IMR-90 (cell line): ENCODE measurements around the gene MYO5A. TPM values are rescaled to one million over a fixed set of nuclear protein-coding genes. Genes with fewer than 3 reads are reported as not detected.

Source experiments
- ATAC-seq: fragments of 200-7000 bp; cut with Tn5 transposase; 2 replicates; pipeline ENCODE4 v1.9.1; 2020; ENCODE audit warnings: low read depth, mild to moderate bottlenecking, moderate library complexity
- BruUV-seq: library from RNA; stranded (reverse); fragments of 400-500 nt; replicated peaks from 2 replicates; lab custom pipeline; 2021; lab: Mats Ljungman, UMichigan
- CTCF ChIA-PET: fragments of 300-600 bp; formaldehyde crosslinking; extraction: SDS; loops from one replicate; lab custom pipeline; 2021; ENCODE audit warnings: antibody characterized with exemption; lab: Yijun Ruan, JAX
- POLR2A ChIA-PET: fragments of 300-600 bp; sonication (Branson Sonifier 250); formaldehyde crosslinking; loops from one replicate; lab custom pipeline; 2022; ENCODE audit warnings: antibody characterized with exemption; ENCODE audit not compliant: unreplicated experiment; lab: Charles Lee
- DNase-seq: peaks from one replicate; pipeline ENCODE4 v3.0.0; 2013
- H2AFZ ChIP-seq: replicated peaks from 2 replicates; pipeline ENCODE3; 2013; ENCODE audit warnings: low read length, mild to moderate bottlenecking; ENCODE audit not compliant: poor library complexity
- H2AK5ac ChIP-seq: 2 replicates; pipeline ENCODE4 v1.6.1; 2013; ENCODE audit warnings: low read depth, low read length, inconsistent platforms
- H2AK9ac ChIP-seq: replicated peaks from 2 replicates; pipeline ENCODE3; 2013; ENCODE audit warnings: mild to moderate bottlenecking, low read depth, low read length, moderate library complexity; ENCODE audit not compliant: poor library complexity
- H2BK120ac ChIP-seq: 2 replicates; pipeline ENCODE4 v1.6.1; 2013; ENCODE audit warnings: low read depth, low read length, inconsistent platforms
- H2BK15ac ChIP-seq: 3 replicates; pipeline ENCODE4 v1.6.1; 2013; ENCODE audit warnings: low read depth, low read length, inconsistent platforms
- H2BK20ac ChIP-seq: 2 replicates; pipeline ENCODE4 v1.6.1; 2013; ENCODE audit warnings: low read depth, mild to moderate bottlenecking, inconsistent platforms, low read length, moderate library complexity
- H2BK5ac ChIP-seq: 2 replicates; pipeline ENCODE4 v1.6.1; 2013; ENCODE audit warnings: mild to moderate bottlenecking, low read depth, low read length, inconsistent platforms; ENCODE audit not compliant: poor library complexity, severe bottlenecking
- H3K14ac ChIP-seq: replicated peaks from 2 replicates; pipeline ENCODE4 v1.6.1; 2013; ENCODE audit warnings: low read depth, low read length, inconsistent platforms
- H3K18ac ChIP-seq: 2 replicates; pipeline ENCODE4 v1.6.1; 2013; ENCODE audit warnings: low read depth, low read length, control low read depth
- H3K23ac ChIP-seq: 2 replicates; pipeline ENCODE4 v1.6.1; 2013; ENCODE audit warnings: low read depth, low read length, inconsistent platforms
- H3K27ac ChIP-seq: 2 replicates; pipeline ENCODE4 v1.5.1; 2013; ENCODE audit warnings: mild to moderate bottlenecking, control low read depth, low read length; ENCODE audit not compliant: insufficient read depth
- H3K27me3 ChIP-seq: 2 replicates; pipeline ENCODE4 v1.6.1; 2013; ENCODE audit warnings: low read length; ENCODE audit not compliant: control insufficient read depth, insufficient read depth
- H3K36me3 ChIP-seq: 2 replicates; pipeline ENCODE4 v1.6.1; 2013; ENCODE audit warnings: low read length, mixed read lengths; ENCODE audit not compliant: control insufficient read depth, insufficient read depth
- H3K4ac ChIP-seq: 2 replicates; pipeline ENCODE4 v1.6.1; 2013; ENCODE audit warnings: low read depth, low read length, inconsistent platforms
- H3K4me1 ChIP-seq: 2 replicates; pipeline ENCODE4 v1.6.1; 2013; ENCODE audit warnings: low read length, mixed read lengths; ENCODE audit not compliant: control insufficient read depth, insufficient read depth
- H3K4me2 ChIP-seq: 2 replicates; pipeline ENCODE4 v1.6.1; 2013; ENCODE audit warnings: low read depth, mild to moderate bottlenecking, control low read depth, low read length, moderate library complexity
- H3K4me3 ChIP-seq: 2 replicates; pipeline ENCODE4 v1.5.1; 2013; ENCODE audit warnings: low read depth, mild to moderate bottlenecking, control low read depth, low read length, moderate library complexity; ENCODE audit not compliant: insufficient read depth
- H3K56ac ChIP-seq: 2 replicates; pipeline ENCODE4 v1.6.1; 2013; ENCODE audit warnings: low read length, inconsistent platforms; ENCODE audit not compliant: insufficient read depth; ENCODE audit errors: extremely low read depth
- H3K79me1 ChIP-seq, 2 experiments: 2 replicates each; pipeline ENCODE4 v1.6.1; 2013; ENCODE audit warnings: low read length in 2 of 2, inconsistent platforms in 1 of 2, low read depth in 1 of 2
- H3K9ac ChIP-seq: 2 replicates; pipeline ENCODE4 v1.6.1; 2013; ENCODE audit warnings: low read depth, low read length, control low read depth
- H3K9me1 ChIP-seq: 2 replicates; pipeline ENCODE4 v1.6.1; 2013; ENCODE audit warnings: low read length, inconsistent platforms; ENCODE audit not compliant: insufficient read depth
- H3K9me3 ChIP-seq: 2 replicates; pipeline ENCODE4 v1.6.1; 2013; ENCODE audit warnings: low read length; ENCODE audit not compliant: control insufficient read depth, insufficient read depth
- H4K20me1 ChIP-seq: 2 replicates; pipeline ENCODE4 v1.6.1; 2013; ENCODE audit warnings: low read length, inconsistent platforms; ENCODE audit not compliant: insufficient read depth
- H4K5ac ChIP-seq: 2 replicates; pipeline ENCODE4 v1.6.1; 2013; ENCODE audit warnings: mild to moderate bottlenecking, low read depth, low read length, control low read depth
- H4K8ac ChIP-seq, 2 experiments: 2 replicates each; pipeline ENCODE4 v1.6.1; 2013; ENCODE audit warnings: low read depth in 2 of 2, low read length in 2 of 2, control low read depth in 1 of 2, inconsistent platforms in 1 of 2
- H4K91ac ChIP-seq: 2 replicates; pipeline ENCODE4 v1.6.1; 2013; ENCODE audit warnings: low read depth, low read length, inconsistent platforms; ENCODE audit not compliant: insufficient read depth
- BHLHE40 ChIP-seq: fragments of 150-350 bp; IDR thresholded peaks from 2 replicates; pipeline ENCODE4 v1.6.1; 2016; ENCODE audit warnings: mild to moderate bottlenecking, low read depth, low read length
- CEBPB ChIP-seq: IDR thresholded peaks from 2 replicates; pipeline ENCODE4 v1.6.1; 2012; ENCODE audit warnings: low read depth, low read length, improper control_type of control experiment
- CHD1 ChIP-seq: IDR thresholded peaks from 2 replicates; pipeline ENCODE4 v1.6.1; 2012; ENCODE audit warnings: low read depth, low read length, improper control_type of control experiment
- FOS ChIP-seq: fragments of 150-350 bp; IDR thresholded peaks from 2 replicates; pipeline ENCODE4 v1.6.1; 2016; ENCODE audit warnings: low read depth, low read length
- MAFK ChIP-seq: IDR thresholded peaks from 2 replicates; pipeline ENCODE4 v1.6.1; 2012; ENCODE audit warnings: low read depth, low read length, improper control_type of control experiment
- MAZ ChIP-seq: IDR thresholded peaks from 2 replicates; pipeline ENCODE4 v1.6.1; 2012; ENCODE audit warnings: low read depth, mild to moderate bottlenecking, low read length, improper control_type of control experiment, moderate library complexity, borderline replicate concordance
- MXI1 ChIP-seq: IDR thresholded peaks from 2 replicates; pipeline ENCODE4 v1.6.1; 2012; ENCODE audit warnings: low read depth, mild to moderate bottlenecking, low read length, moderate library complexity, borderline replicate concordance
- NFE2L2 ChIP-seq: fragments of 150-350 bp; IDR thresholded peaks from 2 replicates; pipeline ENCODE4 v1.6.1; 2016; ENCODE audit warnings: low read depth, mild to moderate bottlenecking, low read length
- POLR2A ChIP-seq: IDR thresholded peaks from 2 replicates; pipeline ENCODE4 v1.6.1; 2012; ENCODE audit warnings: mild to moderate bottlenecking, low read depth, low read length
- RAD21 ChIP-seq: IDR thresholded peaks from 2 replicates; pipeline ENCODE4 v1.6.1; 2012; ENCODE audit warnings: low read length, improper control_type of control experiment
- RCOR1 ChIP-seq: IDR thresholded peaks from 2 replicates; pipeline ENCODE4 v1.6.1; 2012; ENCODE audit warnings: mild to moderate bottlenecking, low read length, improper control_type of control experiment; ENCODE audit not compliant: insufficient replicate concordance
- RFX5 ChIP-seq: IDR thresholded peaks from 2 replicates; pipeline ENCODE4 v1.8.0; 2012; ENCODE audit warnings: low read depth, mild to moderate bottlenecking, low read length, moderate library complexity
- WGBS, 2 experiments: methylation state at CpG; one replicate each; pipeline versions ENCODE4 v1.1.5 to v1.1.7; 2013; ENCODE audit warnings: missing lambda C conversion rate in 2 of 2; ENCODE audit not compliant: insufficient read length in 1 of 2; ENCODE audit errors: extremely low coverage in 2 of 2; 5-methylcytosine and 5-hydroxymethylcytosine counted together
- dilution Hi-C: fragments of 300-500 bp; cut with HindIII; formaldehyde crosslinking; loops from one replicate; pipeline ENCODE4 v1.14.3; 2018; ENCODE audit warnings: low sequenced_read_pairs; ENCODE audit not compliant: unreplicated experiment
- in situ Hi-C: fragments of 300-500 bp; cut with MboI; formaldehyde crosslinking; loops from 3 replicates; pipeline ENCODE4 v1.14.3; 2019; ENCODE audit warnings: low sequenced_read_pairs, inconsistent platforms, mixed read lengths
- intact Hi-C: fragments of 100-400 bp; cut with micrococcal nuclease; formaldehyde crosslinking; loops from 2 replicates; pipeline ENCODE4 v1.10.0; 2022
- polyA plus RNA-seq, 3 experiments: library from polyadenylated mRNA; depleted of rRNA; stranded (reverse); fragments of >200 nt; gene quantifications; 2 replicates each; pipeline ENCODE4 v1.2.3, GENCODE V29; 2012; ENCODE audit warnings: low replicate concordance in 1 of 3
- total RNA-seq: library from RNA; depleted of rRNA; stranded (reverse); fragments of >200 nt; gene quantifications from 2 replicates; pipeline ENCODE4 v1.2.3, GENCODE V29; 2012
- TF ChIP-seq, protein P1 (sequence below): fragments of 150-350 bp; IDR thresholded peaks from 2 replicates; pipeline ENCODE4 v1.6.1; 2017; ENCODE audit warnings: mild to moderate bottlenecking, antibody characterized with exemption, low read length, low read depth
- TF ChIP-seq, protein P2 (sequence below): conservative IDR thresholded peaks from 2 replicates; pipeline ENCODE4 v1.5.1; 2012; ENCODE audit warnings: mild to moderate bottlenecking, low read depth, low read length, improper control_type of control experiment
- TF ChIP-seq, protein P3 (sequence below): fragments of 150-350 bp; IDR thresholded peaks from 2 replicates; pipeline ENCODE4 v1.6.1; 2016; ENCODE audit warnings: low read depth, mild to moderate bottlenecking, low read length, moderate library complexity, borderline replicate concordance

The MYO5A gene
- total and polyA plus RNA-seq, 2 of the 4 experiments (the other 2 are of a cell fraction): 19.4 to 69.2 TPM

DNA sequence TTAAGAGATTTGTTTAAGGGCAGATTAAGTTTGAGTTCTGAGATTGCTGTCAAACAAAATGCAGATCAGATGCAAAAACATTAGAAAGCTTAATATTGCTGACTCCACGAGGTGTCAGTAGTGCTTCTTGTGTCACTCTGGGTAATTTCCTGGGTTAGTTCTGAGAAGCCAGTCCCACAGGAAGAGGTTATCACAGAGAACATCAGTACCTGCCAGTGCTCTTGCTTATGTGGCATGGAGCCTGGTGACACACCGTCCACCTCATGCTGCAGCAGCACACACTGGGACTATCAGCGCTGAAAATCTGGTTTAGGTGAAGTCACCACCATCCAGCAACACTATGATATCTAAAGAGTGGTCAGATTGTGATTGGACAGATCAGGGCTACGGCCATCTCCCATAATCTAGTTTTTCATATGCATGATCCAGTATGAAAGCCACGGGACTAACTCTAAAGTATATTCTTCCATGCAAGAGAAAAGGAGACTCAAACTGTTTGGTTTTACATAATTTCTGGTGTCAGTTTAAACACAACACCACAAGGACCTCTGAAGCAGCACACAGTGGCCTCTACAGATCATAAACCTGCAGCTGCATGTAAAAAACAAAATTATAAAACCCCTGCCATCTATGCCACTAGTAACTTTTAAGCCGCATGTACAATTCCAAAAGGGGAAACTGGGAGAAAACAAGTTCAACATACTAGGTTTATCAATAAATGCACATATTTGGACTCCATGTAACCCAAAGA lies 197.0 kb downstream of the MYO5A start:
- H4K5ac ChIP-seq: no peak overlapping the region
- H3K79me1 ChIP-seq: no peaks in the 10 kb centered on the region
- H3K56ac ChIP-seq: no peak overlapping the region
- ChIA-PET CTCF (interaction anchor here (0.7 to 1.3 kb wide), 4 partner anchors 17 to 404 kb away, joined by 3 to 4 read pairs (median 3); no protein-coding TSS in a partner anchor), POLR2A (no interaction called here)
- no peaks in the 10 kb centered on the region for H3K9me3 ChIP-seq
- no peak overlapping the region for H2BK120ac ChIP-seq
- H4K20me1 ChIP-seq: no peaks in the 10 kb centered on the region; the same call in 1 of the 2 replicates
- no peak overlapping the region for H2BK15ac ChIP-seq
- H3K36me3 ChIP-seq: peaks cover 4% of the 10 kb centered on the region
- no peak overlapping the region for H3K4ac ChIP-seq
- H3K23ac ChIP-seq: no peak overlapping the region
- H3K27ac ChIP-seq: no peak overlapping the region
- dilution Hi-C loops: no loop called here
- intact Hi-C loops: loop anchor here (1.0 to 5.0 kb wide), 3 partner anchors 75 to 401 kb away; partner anchors contain the start of gene ARPP19
- no peak overlapping the region for H4K91ac ChIP-seq
- 0% methylated on average over 1 of the region's 6 CpGs; no CpG with 5 or more reads in 1 of the 2 experiments for WGBS, 2 experiments
- H3K27me3 ChIP-seq: no peaks in the 10 kb centered on the region
- ATAC-seq (peak; percentile 47; the same call in 1 of the 2 replicates), DNase-seq (peak; percentile 54)
- no peak overlapping the region for H2BK20ac ChIP-seq
- H2AK5ac ChIP-seq: no peak overlapping the region
- no peak overlapping the region for H3K4me3 ChIP-seq
- no peak overlapping the region for H2AFZ ChIP-seq
- no peak overlapping the region for H2BK5ac ChIP-seq
- H3K18ac ChIP-seq: no peak overlapping the region
- no peak overlapping the region for H3K4me2 ChIP-seq
- no peak overlapping the region for H2AK9ac ChIP-seq
- H3K14ac ChIP-seq: no peak overlapping the region
- H3K4me1 ChIP-seq: peaks cover 4% of the 10 kb centered on the region; the same call in 1 of the 2 replicates
- BruUV-seq: no TSS peak
- H3K9ac ChIP-seq: no peak overlapping the region
- in situ Hi-C loops: loop anchor here (10.0 kb wide), 1 partner anchor 403 kb away; no protein-coding TSS in a partner anchor
- peaks cover 6% of the 10 kb centered on the region for H3K9me1 ChIP-seq
- H4K8ac ChIP-seq: no peak overlapping the region
- TF ChIP-seq RCOR1 (no peak), CHD1 (no peak), CEBPB (no peak), MAZ (no peak), POLR2A (no peak), NFE2L2 (no peak), RFX5 (no peak), MXI1 (no peak), RAD21 (peak; percentile 63), FOS (no peak), MAFK (no peak), BHLHE40 (no peak)
- TF ChIP-seq, protein P1, sequence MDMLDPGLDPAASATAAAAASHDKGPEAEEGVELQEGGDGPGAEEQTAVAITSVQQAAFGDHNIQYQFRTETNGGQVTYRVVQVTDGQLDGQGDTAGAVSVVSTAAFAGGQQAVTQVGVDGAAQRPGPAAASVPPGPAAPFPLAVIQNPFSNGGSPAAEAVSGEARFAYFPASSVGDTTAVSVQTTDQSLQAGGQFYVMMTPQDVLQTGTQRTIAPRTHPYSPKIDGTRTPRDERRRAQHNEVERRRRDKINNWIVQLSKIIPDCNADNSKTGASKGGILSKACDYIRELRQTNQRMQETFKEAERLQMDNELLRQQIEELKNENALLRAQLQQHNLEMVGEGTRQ: no peak
- TF ChIP-seq, protein P2, sequence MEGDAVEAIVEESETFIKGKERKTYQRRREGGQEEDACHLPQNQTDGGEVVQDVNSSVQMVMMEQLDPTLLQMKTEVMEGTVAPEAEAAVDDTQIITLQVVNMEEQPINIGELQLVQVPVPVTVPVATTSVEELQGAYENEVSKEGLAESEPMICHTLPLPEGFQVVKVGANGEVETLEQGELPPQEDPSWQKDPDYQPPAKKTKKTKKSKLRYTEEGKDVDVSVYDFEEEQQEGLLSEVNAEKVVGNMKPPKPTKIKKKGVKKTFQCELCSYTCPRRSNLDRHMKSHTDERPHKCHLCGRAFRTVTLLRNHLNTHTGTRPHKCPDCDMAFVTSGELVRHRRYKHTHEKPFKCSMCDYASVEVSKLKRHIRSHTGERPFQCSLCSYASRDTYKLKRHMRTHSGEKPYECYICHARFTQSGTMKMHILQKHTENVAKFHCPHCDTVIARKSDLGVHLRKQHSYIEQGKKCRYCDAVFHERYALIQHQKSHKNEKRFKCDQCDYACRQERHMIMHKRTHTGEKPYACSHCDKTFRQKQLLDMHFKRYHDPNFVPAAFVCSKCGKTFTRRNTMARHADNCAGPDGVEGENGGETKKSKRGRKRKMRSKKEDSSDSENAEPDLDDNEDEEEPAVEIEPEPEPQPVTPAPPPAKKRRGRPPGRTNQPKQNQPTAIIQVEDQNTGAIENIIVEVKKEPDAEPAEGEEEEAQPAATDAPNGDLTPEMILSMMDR: peak; percentile 51
- TF ChIP-seq, protein P3, sequence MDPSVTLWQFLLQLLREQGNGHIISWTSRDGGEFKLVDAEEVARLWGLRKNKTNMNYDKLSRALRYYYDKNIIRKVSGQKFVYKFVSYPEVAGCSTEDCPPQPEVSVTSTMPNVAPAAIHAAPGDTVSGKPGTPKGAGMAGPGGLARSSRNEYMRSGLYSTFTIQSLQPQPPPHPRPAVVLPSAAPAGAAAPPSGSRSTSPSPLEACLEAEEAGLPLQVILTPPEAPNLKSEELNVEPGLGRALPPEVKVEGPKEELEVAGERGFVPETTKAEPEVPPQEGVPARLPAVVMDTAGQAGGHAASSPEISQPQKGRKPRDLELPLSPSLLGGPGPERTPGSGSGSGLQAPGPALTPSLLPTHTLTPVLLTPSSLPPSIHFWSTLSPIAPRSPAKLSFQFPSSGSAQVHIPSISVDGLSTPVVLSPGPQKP: no peak
